Bronchial epithelial cell (primary cell): ENCODE measurements around the gene TRIM28. TPM values are rescaled to one million over a fixed set of nuclear protein-coding genes. Genes with fewer than 3 reads are reported as not detected.
A peak's percentile ranks its signal among the peaks of the same experiment; 100 is the strongest.

Experiments used
- DNase-seq: peaks from one replicate; pipeline ENCODE4 v3.0.0-alpha.2; 2010; ENCODE audit warnings: low read depth
- FAIRE-seq: peaks from 2 replicates; lab custom pipeline; 2011; peaks lifted over from hg19 to GRCh38; lab: Jason Lieb, UNC
- H3K27me3 ChIP-seq: 2 replicates; pipeline ENCODE4 v1.5.1; 2011; ENCODE audit warnings: low read length; ENCODE audit not compliant: control insufficient read depth, insufficient read depth
- H3K36me3 ChIP-seq: 2 replicates; pipeline ENCODE4 v1.5.1; 2011; ENCODE audit warnings: low read length; ENCODE audit not compliant: control insufficient read depth, insufficient read depth
- H3K4me3 ChIP-seq: 2 replicates; pipeline ENCODE4 v1.5.1; 2011; ENCODE audit warnings: mild to moderate bottlenecking, low read depth, low read length, control low read depth
- CTCF ChIP-seq: IDR thresholded peaks from 2 replicates; pipeline ENCODE4 v1.5.1; 2011; ENCODE audit warnings: mild to moderate bottlenecking, moderate library complexity, low read length, control low read depth, inconsistent platforms; ENCODE audit not compliant: insufficient read depth, severe bottlenecking
- total RNA-seq: library from RNA; depleted of rRNA; stranded (reverse); fragments of >200 nt; gene quantifications from 2 replicates; pipeline ENCODE4 v1.2.1, GENCODE V29; 2014

The TRIM28 gene
- total RNA-seq, 1 donor from 2014 or later = 277 TPM

GRCh38 chr19:58509731-58510083 lies 34.2 kb upstream of the TRIM28 start:
- no peak overlapping the region for H3K4me3 ChIP-seq
- no peaks in the 10 kb centered on the region for H3K27me3 ChIP-seq
- no peaks in the 10 kb centered on the region for H3K36me3 ChIP-seq
- no peak for DNase-seq
- no peak for TF ChIP-seq CTCF
- peak; percentile 13 for FAIRE-seq

GRCh38 chr19:58510084-58510862 lies 33.6 kb upstream of the TRIM28 start:
- no peak for DNase-seq
- Histone ChIP-seq H3K27me3 (no peaks in the 10 kb centered on the region), H3K36me3 (no peaks in the 10 kb centered on the region), H3K4me3 (no peak overlapping the region)
- TF ChIP-seq CTCF = no peak
- FAIRE-seq = no peak

- no peak for TF ChIP-seq CTCF
- H3K27me3 ChIP-seq = no peaks in the 10 kb centered on the region
- H3K36me3 ChIP-seq = no peaks in the 10 kb centered on the region
- H3K4me3 ChIP-seq = no peak within 1 kb of the TSS
- DNase-seq (no peak), FAIRE-seq (no peak)
Observed at GRCh38 chr19:58511353-58512208, 32.3 kb upstream of the TRIM28 start, which contains the start of gene SLC27A5. Gene SLC27A5, minus strand, starts transcription at chr19:58511992. Its CDS starts 37 bp downstream, at chr19:58511955.

GRCh38 chr19:58513213-58513693 lies 30.6 kb upstream of the TRIM28 start:
- no peak for TF ChIP-seq CTCF
- peak; percentile 7 for FAIRE-seq
- Histone ChIP-seq H3K4me3 (no peak overlapping the region), H3K36me3 (peaks cover 2% of the 10 kb centered on the region), H3K27me3 (no peaks in the 10 kb centered on the region)
- no peak for DNase-seq

- TF ChIP-seq CTCF = peak; percentile 94
- H3K36me3 ChIP-seq = peaks cover 2% of the 10 kb centered on the region
- H3K4me3 ChIP-seq = peak overlapping the region; percentile 37
- DNase-seq (peak; percentile 77), FAIRE-seq (no peak)
- no peaks in the 10 kb centered on the region for H3K27me3 ChIP-seq
Observed at GRCh38 chr19:58513694-58514563, 29.9 kb upstream of the TRIM28 start.
